ENCODE data around the gene ESPN.
A peak's percentile ranks its signal among the peaks of the same experiment; 100 is the strongest.
"Not testable (repeated sequence)": the region's sequence is repeated elsewhere in the genome, so short reads cannot be mapped to it uniquely, and the experiment has no call there.

The ESPN gene

DNA sequence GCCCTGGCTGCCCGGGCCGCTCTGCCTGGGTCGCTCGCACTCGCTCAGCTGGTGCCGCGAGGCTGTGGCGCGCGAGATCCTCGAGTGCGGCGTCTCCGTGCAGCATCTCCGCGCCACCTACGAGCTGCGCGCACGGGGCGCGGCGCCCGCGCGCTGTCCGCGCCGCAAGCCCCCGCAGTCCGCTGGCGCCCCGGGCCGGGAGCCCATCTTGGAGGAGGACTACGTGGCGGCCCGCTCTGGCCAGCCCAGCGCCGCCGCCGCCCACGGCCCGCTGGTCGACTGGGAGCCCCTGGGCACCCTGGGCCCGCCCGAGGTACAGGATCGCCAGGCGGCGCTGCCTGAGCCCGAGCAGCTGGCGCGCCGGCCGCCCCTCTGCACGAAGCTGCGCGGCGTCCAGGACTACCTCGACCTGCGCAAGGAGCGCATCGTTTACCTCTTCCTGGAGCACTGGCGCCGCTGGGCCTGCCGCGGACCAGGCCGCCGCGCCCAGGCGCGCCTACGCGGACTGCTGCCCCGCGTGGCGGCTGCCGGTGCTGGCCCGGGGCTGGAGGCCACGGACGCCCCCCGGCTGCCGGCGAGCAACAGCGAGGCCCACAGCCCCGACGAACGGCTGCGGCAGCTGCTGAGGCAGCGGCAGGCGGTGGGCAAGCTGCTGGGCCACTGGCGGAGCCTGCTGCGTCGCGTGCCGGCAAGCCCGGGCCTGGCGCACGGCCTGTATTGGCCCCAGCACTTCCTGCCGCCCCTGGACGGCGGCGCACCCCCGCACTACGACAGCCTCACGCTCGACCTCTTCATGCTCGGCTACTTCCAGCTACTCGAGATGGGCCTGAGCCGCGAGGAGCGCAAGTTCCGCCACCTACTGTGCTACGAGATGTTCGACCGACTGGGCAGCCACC, 30.5 kb downstream of the ESPN start:
- no peak overlapping the region for H3K4me3 ChIP-seq (replicated peaks; ENCODE audit: low read depth, low read length)
- TF ChIP-seq, protein P1, sequence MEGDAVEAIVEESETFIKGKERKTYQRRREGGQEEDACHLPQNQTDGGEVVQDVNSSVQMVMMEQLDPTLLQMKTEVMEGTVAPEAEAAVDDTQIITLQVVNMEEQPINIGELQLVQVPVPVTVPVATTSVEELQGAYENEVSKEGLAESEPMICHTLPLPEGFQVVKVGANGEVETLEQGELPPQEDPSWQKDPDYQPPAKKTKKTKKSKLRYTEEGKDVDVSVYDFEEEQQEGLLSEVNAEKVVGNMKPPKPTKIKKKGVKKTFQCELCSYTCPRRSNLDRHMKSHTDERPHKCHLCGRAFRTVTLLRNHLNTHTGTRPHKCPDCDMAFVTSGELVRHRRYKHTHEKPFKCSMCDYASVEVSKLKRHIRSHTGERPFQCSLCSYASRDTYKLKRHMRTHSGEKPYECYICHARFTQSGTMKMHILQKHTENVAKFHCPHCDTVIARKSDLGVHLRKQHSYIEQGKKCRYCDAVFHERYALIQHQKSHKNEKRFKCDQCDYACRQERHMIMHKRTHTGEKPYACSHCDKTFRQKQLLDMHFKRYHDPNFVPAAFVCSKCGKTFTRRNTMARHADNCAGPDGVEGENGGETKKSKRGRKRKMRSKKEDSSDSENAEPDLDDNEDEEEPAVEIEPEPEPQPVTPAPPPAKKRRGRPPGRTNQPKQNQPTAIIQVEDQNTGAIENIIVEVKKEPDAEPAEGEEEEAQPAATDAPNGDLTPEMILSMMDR (IDR thresholded peaks at IDR 0.05; ENCODE audit: low read depth, low read length, missing control alignments), result no peak
- no peak for DNase-seq (ENCODE audit: extremely low read depth, low read depth)

DNA sequence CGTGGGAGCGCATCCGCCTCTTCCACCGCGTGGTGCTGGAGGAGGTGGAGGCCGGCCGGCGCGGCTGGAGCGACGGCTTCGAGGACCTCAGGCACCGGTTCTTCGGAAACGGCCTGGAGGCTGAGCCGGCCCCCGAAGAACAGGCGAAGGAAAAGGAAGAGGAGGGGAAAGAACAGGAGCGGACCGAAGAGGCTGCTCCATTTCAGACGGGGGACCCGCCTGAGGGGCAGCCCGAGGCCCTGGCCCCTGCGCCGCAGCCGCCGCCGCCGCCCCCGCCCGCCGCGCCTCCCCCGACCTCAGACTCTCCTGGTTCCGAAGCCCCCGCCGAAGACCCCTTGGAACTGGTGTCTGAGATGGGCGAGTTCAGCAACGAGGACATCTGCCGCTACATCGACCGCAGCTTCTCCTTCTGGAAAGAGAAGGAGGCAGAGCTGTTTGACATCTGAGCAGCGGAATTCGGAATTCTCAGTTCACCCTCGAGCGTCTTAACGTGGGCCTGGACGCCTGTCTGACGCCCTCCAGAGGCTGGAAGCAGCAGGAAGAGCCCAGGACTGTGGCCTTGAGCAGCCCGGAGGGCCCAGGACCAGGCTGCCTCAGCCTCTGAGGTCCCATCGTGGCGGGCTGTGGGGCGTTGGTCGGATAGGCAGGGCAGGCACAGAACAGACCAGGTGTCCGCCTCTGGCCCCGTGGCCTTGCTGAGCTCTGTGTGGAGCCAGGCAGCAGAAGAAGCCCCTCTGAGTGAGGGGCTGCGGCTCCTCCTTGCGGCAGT, 31.4 kb downstream of the ESPN start:
- TF ChIP-seq, protein P1 (IDR thresholded peaks at IDR 0.05; ENCODE audit: low read depth, low read length, missing control alignments), result peak; percentile 7
- H3K4me3 ChIP-seq (replicated peaks; ENCODE audit: low read depth, low read length); DNase-seq (ENCODE audit: extremely low read depth, low read depth): not testable (repeated sequence)

DNA sequence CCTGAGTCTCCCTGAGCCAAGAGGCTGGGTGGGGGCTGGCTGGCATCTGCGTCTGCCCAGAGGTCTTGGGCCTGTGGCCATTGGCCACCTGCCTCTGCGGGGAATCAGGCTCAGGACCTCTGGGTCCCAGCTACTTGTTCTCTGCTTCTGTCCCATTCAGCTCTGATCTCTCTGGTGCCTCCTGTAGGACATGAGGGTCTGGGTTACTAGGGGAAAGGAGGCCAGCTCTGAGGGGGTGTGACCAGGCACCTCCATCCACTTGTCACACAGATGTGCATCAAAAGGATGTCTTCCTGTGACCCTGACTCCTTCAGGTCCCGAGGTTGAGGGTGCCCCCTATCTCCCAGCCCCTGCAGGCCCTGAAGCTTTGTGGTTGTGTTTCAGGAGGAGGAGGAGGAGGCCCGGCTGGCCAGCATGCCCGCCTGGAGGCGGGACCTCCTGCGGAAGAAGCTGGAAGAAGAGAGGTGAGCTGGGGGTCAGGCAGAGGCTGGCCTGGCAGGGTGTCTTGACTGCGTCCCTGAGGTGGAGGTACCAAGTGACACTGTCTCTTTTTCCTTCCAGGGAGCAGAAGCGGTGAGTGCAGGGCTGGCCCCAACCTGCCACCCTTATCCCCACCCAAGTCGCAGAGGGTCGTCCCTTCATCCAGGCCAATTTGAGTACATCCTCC, 32.4 kb downstream of the ESPN start:
- TF ChIP-seq, protein P1 (IDR thresholded peaks at IDR 0.05; ENCODE audit: low read depth, low read length, missing control alignments), result peak; percentile 6
- DNase-seq (ENCODE audit: extremely low read depth, low read depth), result no peak
- H3K4me3 ChIP-seq (replicated peaks; ENCODE audit: low read depth, low read length), result no peak overlapping the region

DNA sequence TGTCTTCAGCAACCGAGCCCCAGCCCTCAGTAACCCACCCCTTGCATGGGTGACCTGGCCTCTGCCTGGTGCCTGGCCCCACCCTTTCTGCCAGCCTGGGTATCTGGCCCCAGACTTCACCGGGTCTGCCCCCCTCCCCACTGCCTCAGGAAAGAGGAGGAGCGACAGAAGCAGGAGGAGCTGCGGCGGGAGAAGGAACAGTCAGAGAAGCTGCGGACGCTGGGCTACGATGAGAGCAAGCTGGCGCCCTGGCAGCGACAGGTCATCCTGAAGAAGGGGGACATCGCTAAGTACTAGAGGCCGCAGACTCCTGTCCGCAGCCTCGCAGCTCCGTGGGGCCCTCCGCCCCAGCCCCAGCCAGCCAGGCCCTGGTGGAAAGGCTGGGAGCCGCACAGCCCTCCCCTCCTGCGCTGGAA, 35.3 kb downstream of the ESPN start:
- DNase-seq (ENCODE audit: extremely low read depth, low read depth), result no peak
- no peak overlapping the region for H3K4me3 ChIP-seq (replicated peaks; ENCODE audit: low read depth, low read length)
- TF ChIP-seq, protein P1 (IDR thresholded peaks at IDR 0.05; ENCODE audit: low read depth, low read length, missing control alignments), result no peak

DNA sequence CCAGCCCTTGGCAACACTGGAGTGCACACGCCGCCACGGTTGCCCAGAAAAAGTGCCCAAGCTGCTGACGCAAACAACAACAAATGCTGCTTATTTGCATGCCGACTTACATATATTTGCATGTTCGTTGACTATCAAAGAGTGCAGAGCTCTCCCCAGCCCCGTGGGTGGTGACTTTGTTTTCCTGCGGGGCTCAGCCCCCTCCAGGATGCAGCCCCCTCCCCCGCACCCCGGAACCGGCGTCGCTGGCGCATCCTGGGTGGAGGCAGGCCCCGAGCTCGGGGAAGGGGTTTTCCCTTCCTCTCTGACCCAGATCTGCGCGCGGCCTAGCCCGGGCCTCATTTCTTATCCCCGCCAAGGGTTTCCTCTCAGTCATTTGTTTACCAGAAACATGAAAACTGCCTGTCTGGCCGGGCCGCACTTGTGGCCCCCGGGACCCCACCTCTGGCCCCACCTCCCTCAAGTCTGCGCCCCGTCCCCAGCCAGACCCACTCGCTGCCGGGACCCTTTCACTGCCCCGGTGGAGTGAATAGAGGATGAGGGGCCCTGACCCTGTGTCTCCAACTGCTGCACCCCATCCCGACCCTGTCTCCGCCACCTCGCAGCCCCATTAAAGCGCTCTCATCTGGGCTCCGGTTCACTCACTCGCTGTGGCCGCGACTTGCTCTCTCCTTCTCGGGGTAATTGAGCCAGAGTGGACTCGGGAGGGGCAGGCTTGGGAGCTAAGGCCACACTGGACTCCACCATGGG, 35.9 kb downstream of the ESPN start:
- H3K4me3 ChIP-seq (replicated peaks; ENCODE audit: low read depth, low read length), result no peak overlapping the region
- TF ChIP-seq, protein P1 (IDR thresholded peaks at IDR 0.05; ENCODE audit: low read depth, low read length, missing control alignments), result no peak
- DNase-seq (ENCODE audit: extremely low read depth, low read depth), result no peak

DNA sequence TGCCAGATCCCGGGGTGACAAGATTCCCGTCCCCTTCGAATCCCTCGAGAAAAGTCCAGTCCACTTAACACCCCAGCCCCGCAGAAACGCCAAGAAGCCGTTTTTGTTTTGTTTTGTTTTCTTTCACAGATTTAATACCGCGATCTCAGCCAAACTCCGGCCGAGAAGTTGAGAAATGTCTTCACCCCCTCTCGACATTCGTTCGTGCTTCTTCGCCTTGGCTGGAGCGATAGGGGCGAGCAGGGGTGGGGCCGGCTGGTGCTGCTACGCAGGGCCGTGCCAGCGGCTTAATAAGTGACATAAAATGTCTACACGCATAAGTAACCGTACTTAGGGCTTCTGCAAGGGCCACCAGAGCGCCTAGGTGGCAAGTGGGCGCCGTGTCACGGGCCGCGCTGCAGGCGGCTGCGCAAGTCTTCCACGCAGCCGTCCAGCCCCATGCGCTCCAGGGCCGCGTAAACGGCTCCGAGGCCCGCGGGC, 36.5 kb downstream of the ESPN start:
- no peak overlapping the region for H3K4me3 ChIP-seq (replicated peaks; ENCODE audit: low read depth, low read length)
- TF ChIP-seq, protein P1 (IDR thresholded peaks at IDR 0.05; ENCODE audit: low read depth, low read length, missing control alignments), result no peak
- DNase-seq (ENCODE audit: extremely low read depth, low read depth), result no peak
